Peyer's patch (tissue), 4 donors: ENCODE results near the gene NUDT1.

ENCODE experiments used
- CTCF ChIP-seq, 6 experiments: fragments of 450-650 bp in 4 of 6; fragments of 200-600 bp in 2 of 6; sonication (generic) in 1 of 6; IDR thresholded peaks; one replicate each; pipeline ENCODE4 v1.5.1; 2017 to 2019; ENCODE audit warnings: antibody characterized with exemption in 6 of 6, mild to moderate bottlenecking in 3 of 6, moderate library complexity in 1 of 6
- POLR2A ChIP-seq, 2 donors: fragments of 450-650 bp; IDR thresholded peaks; one replicate each; pipeline ENCODE4 v1.5.1; 2017; ENCODE audit warnings: antibody characterized with exemption in 2 of 2, mild to moderate bottlenecking in 2 of 2, moderate library complexity in 2 of 2

DNA sequence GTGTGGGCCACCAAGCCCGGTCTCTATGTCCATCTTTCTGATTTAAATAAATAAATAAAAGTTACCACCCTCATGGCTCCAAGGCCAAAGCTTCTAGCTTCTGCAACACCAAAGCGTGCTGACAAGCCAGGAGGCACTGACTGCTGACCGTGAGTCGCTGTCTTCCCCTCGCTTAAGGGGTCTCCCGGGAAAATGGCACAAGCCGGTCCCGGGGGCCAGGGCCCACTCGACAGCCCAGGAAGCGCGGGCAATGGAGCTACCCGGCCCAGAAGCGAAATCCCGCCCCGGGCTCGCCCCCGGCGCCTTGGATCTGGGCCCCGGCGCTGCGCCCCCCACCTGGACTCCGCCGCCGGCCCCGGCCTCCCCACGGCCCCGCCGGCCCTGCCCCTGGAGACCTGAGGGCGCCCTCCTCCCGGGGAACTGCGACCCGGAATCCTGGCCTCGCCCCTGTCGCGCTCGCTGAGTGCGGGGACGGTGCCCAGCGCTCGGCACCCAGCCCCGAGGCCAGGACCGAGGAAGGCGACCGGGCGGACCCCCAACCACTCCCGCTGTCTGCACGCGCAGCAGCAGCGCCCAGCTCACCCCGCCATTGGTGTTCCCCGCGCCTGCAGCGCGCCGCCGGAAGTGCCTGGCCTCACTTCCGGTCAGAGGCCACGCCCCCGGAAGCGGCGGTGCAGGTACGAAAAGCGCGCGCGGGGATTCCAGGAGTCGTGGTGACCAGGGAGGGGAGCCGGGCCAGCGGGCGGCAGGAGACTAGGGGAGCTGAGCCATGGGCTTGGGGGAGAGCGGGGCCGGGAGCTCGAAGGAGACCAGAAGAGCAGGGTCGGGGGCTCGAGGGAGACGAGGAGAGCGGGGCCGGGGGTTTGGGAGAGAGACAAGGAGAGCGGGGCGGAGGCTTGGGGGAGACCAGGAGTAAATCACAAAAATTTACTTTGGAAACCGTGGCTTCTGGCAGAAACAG, at the start of gene NUDT1, which contains the start of gene MRM2:
- TF ChIP-seq CTCF (IDR thresholded peaks at IDR 0.05), result no peak
- TF ChIP-seq POLR2A (IDR thresholded peaks at IDR 0.05), result peak; percentile 45 to 53
